T-helper 2 cell treated with Interferon-gamma antibody and Interleukin-4, amounts not matched to agents 5 μg/mL and 100 μg/mL, for 36 hours (primary cell): Measurements from ENCODE around the gene ALB.

ENCODE experiments used
- DNase-seq: peaks from one replicate; pipeline ENCODE4 v3.0.0; 2021; ENCODE audit warnings: low spot score
- H3K27ac Mint-ChIP-seq: one replicate; pipeline ENCODE4 v1.8.0; 2021; ENCODE audit warnings: mild to moderate bottlenecking, mixed read lengths
- H3K27me3 Mint-ChIP-seq: one replicate; pipeline ENCODE4 v1.8.0; 2021; ENCODE audit warnings: low read depth, mixed read lengths
- H3K36me3 Mint-ChIP-seq: one replicate; pipeline ENCODE4 v1.8.0; 2021; ENCODE audit warnings: low read depth, mixed read lengths
- H3K4me1 Mint-ChIP-seq: one replicate; pipeline ENCODE4 v1.8.0; 2021; ENCODE audit warnings: low read depth, mixed read lengths
- H3K4me3 Mint-ChIP-seq: one replicate; pipeline ENCODE4 v1.8.0; 2022; ENCODE audit warnings: mild to moderate bottlenecking, moderate library complexity, mixed read lengths
- H3K9me3 Mint-ChIP-seq: one replicate; pipeline ENCODE4 v1.8.0; 2021; ENCODE audit warnings: mixed read lengths

Gene ALB

GRCh38 chr4:73396304-73396703 is 7.8 kb upstream of the ALB start:
- no peak overlapping the region for H3K27ac Mint-ChIP-seq
- no peak for DNase-seq
- no peaks in the 10 kb centered on the region for H3K4me1 Mint-ChIP-seq
- H3K27me3 Mint-ChIP-seq, result no peaks in the 10 kb centered on the region
- no peaks in the 10 kb centered on the region for H3K36me3 Mint-ChIP-seq
- no peaks in the 10 kb centered on the region for H3K9me3 Mint-ChIP-seq
- H3K4me3 Mint-ChIP-seq, result no peak overlapping the region

- Mint-ChIP-seq H3K9me3 (no peaks in the 10 kb centered on the region), H3K27me3 (no peaks in the 10 kb centered on the region), H3K4me1 (no peaks in the 10 kb centered on the region), H3K4me3 (no peak overlapping the region), H3K36me3 (no peaks in the 10 kb centered on the region), H3K27ac (no peak overlapping the region)
- DNase-seq, result no peak
Measured at GRCh38 chr4:73396993-73397972, 6.8 kb upstream of the ALB start.

- no peak for DNase-seq
- no peaks in the 10 kb centered on the region for H3K27me3 Mint-ChIP-seq
- H3K4me3 Mint-ChIP-seq, result no peak overlapping the region
- H3K4me1 Mint-ChIP-seq, result no peaks in the 10 kb centered on the region
- no peaks in the 10 kb centered on the region for H3K9me3 Mint-ChIP-seq
- H3K36me3 Mint-ChIP-seq, result no peaks in the 10 kb centered on the region
- H3K27ac Mint-ChIP-seq, result no peak overlapping the region
Measured at GRCh38 chr4:73401412-73401811, 2.7 kb upstream of the ALB start.

DNA sequence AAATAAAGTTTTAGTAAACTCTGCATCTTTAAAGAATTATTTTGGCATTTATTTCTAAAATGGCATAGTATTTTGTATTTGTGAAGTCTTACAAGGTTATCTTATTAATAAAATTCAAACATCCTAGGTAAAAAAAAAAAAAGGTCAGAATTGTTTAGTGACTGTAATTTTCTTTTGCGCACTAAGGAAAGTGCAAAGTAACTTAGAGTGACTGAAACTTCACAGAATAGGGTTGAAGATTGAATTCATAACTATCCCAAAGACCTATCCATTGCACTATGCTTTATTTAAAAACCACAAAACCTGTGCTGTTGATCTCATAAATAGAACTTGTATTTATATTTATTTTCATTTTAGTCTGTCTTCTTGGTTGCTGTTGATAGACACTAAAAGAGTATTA is 370 bp downstream of the ALB start:
- no peaks in the 10 kb centered on the region for H3K27me3 Mint-ChIP-seq
- no peaks in the 10 kb centered on the region for H3K36me3 Mint-ChIP-seq
- no peak overlapping the region for H3K27ac Mint-ChIP-seq
- H3K4me1 Mint-ChIP-seq, result no peaks in the 10 kb centered on the region
- no peaks in the 10 kb centered on the region for H3K9me3 Mint-ChIP-seq
- no peak overlapping the region for H3K4me3 Mint-ChIP-seq
- DNase-seq, result no peak

DNA sequence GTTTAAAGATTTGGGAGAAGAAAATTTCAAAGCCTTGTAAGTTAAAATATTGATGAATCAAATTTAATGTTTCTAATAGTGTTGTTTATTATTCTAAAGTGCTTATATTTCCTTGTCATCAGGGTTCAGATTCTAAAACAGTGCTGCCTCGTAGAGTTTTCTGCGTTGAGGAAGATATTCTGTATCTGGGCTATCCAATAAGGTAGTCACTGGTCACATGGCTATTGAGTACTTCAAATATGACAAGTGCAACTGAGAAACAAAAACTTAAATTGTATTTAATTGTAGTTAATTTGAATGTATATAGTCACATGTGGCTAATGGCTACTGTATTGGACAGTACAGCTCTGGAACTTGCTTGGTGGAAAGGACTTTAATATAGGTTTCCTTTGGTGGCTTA is 1.1 kb downstream of the ALB start:
- no peak overlapping the region for H3K4me3 Mint-ChIP-seq
- no peaks in the 10 kb centered on the region for H3K36me3 Mint-ChIP-seq
- no peaks in the 10 kb centered on the region for H3K4me1 Mint-ChIP-seq
- no peaks in the 10 kb centered on the region for H3K9me3 Mint-ChIP-seq
- H3K27me3 Mint-ChIP-seq, result no peaks in the 10 kb centered on the region
- DNase-seq, result no peak
- H3K27ac Mint-ChIP-seq, result no peak overlapping the region

DNA sequence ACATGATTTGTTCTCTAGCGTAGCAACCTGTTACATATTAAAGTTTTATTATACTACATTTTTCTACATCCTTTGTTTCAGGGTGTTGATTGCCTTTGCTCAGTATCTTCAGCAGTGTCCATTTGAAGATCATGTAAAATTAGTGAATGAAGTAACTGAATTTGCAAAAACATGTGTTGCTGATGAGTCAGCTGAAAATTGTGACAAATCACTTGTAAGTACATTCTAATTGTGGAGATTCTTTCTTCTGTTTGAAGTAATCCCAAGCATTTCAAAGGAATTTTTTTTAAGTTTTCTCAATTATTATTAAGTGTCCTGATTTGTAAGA is 2.4 kb downstream of the ALB start:
- H3K4me1 Mint-ChIP-seq, result no peaks in the 10 kb centered on the region
- H3K4me3 Mint-ChIP-seq, result no peak overlapping the region
- DNase-seq, result no peak
- no peaks in the 10 kb centered on the region for H3K36me3 Mint-ChIP-seq
- H3K27me3 Mint-ChIP-seq, result no peaks in the 10 kb centered on the region
- H3K27ac Mint-ChIP-seq, result no peak overlapping the region
- no peaks in the 10 kb centered on the region for H3K9me3 Mint-ChIP-seq

- DNase-seq, result no peak
- Mint-ChIP-seq H3K27me3 (no peaks in the 10 kb centered on the region), H3K36me3 (no peaks in the 10 kb centered on the region), H3K4me1 (no peaks in the 10 kb centered on the region), H3K27ac (no peak overlapping the region), H3K4me3 (no peak overlapping the region), H3K9me3 (no peaks in the 10 kb centered on the region)
Measured at GRCh38 chr4:73407227-73407673, 3.2 kb downstream of the ALB start.

GRCh38 chr4:73408181-73408867 is 4.2 kb downstream of the ALB start:
- Mint-ChIP-seq H3K4me3 (no peak overlapping the region), H3K36me3 (no peaks in the 10 kb centered on the region), H3K9me3 (no peaks in the 10 kb centered on the region), H3K27ac (no peak overlapping the region), H3K27me3 (no peaks in the 10 kb centered on the region), H3K4me1 (no peaks in the 10 kb centered on the region)
- DNase-seq, result no peak

DNA sequence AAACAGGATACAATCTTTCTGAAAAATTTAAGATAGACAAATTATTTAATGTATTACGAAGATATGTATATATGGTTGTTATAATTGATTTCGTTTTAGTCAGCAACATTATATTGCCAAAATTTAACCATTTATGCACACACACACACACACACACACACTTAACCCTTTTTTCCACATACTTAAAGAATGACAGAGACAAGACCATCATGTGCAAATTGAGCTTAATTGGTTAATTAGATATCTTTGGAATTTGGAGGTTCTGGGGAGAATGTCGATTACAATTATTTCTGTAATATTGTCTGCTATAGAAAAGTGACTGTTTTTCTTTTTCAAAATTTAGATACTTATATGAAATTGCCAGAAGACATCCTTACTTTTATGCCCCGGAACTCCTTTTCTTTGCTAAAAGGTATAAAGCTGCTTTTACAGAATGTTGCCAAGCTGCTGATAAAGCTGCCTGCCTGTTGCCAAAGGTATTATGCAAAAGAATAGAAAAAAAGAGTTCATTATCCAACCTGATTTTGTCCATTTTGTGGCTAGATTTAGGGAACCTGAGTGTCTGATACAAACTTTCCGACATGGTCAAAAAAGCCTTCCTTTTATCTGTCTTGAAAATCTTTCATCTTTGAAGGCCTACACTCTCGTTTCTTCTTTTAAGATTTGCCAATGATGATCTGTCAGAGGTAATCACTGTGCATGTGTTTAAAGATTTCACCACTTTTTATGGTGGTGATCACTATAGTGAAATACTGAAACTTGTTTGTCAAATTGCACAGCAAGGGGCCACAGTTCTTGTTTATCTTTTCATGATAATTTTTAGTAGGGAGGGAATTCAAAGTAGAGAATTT is 5.2 kb downstream of the ALB start:
- Mint-ChIP-seq H3K27ac (no peak overlapping the region), H3K9me3 (no peaks in the 10 kb centered on the region), H3K4me1 (no peaks in the 10 kb centered on the region), H3K27me3 (no peaks in the 10 kb centered on the region), H3K36me3 (no peaks in the 10 kb centered on the region), H3K4me3 (no peak overlapping the region)
- no peak for DNase-seq

DNA sequence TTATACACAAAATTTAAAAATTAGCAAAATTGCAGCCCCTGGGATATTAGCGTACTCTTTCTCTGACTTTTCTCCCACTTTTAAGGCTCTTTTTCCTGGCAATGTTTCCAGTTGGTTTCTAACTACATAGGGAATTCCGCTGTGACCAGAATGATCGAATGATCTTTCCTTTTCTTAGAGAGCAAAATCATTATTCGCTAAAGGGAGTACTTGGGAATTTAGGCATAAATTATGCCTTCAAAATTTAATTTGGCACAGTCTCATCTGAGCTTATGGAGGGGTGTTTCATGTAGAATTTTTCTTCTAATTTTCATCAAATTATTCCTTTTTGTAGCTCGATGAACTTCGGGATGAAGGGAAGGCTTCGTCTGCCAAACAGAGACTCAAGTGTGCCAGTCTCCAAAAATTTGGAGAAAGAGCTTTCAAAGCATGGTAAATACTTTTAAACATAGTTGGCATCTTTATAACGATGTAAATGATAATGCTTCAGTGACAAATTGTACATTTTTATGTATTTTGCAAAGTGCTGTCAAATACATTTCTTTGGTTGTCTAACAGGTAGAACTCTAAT is 6.0 kb downstream of the ALB start:
- Mint-ChIP-seq H3K27ac (no peak overlapping the region), H3K36me3 (no peaks in the 10 kb centered on the region), H3K9me3 (no peaks in the 10 kb centered on the region), H3K4me1 (no peaks in the 10 kb centered on the region), H3K27me3 (no peaks in the 10 kb centered on the region), H3K4me3 (no peak overlapping the region)
- no peak for DNase-seq

GRCh38 chr4:73410916-73411730 is 7.0 kb downstream of the ALB start:
- Mint-ChIP-seq H3K36me3 (no peaks in the 10 kb centered on the region), H3K4me1 (no peaks in the 10 kb centered on the region), H3K4me3 (no peak overlapping the region), H3K27me3 (no peaks in the 10 kb centered on the region), H3K27ac (no peak overlapping the region), H3K9me3 (no peaks in the 10 kb centered on the region)
- no peak for DNase-seq

DNA sequence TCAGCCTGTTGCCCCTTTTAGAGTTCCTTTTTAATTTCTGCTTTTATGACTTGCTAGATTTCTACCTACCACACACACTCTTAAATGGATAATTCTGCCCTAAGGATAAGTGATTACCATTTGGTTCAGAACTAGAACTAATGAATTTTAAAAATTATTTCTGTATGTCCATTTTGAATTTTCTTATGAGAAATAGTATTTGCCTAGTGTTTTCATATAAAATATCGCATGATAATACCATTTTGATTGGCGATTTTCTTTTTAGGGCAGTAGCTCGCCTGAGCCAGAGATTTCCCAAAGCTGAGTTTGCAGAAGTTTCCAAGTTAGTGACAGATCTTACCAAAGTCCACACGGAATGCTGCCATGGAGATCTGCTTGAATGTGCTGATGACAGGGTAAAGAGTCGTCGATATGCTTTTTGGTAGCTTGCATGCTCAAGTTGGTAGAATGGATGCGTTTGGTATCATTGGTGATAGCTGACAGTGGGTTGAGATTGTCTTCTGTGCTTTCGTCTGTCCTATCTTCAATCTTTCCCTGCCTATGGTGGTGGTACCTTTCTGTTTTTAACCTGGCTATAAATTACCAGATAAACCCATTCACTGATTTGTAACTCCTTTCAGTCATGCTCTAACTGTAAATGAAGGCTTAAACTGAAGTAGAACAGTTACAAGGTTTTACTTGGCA is 7.8 kb downstream of the ALB start:
- Mint-ChIP-seq H3K27me3 (no peaks in the 10 kb centered on the region), H3K4me1 (no peaks in the 10 kb centered on the region), H3K4me3 (no peak overlapping the region), H3K36me3 (no peaks in the 10 kb centered on the region), H3K9me3 (no peaks in the 10 kb centered on the region), H3K27ac (no peak overlapping the region)
- no peak for DNase-seq
